Ovary (tissue), 9 donors: Measurements from ENCODE around the gene BMPER. TPM values are rescaled to one million over a fixed set of nuclear protein-coding genes. Genes with fewer than 3 reads are reported as not detected.

ENCODE experiments used
- DNase-seq, 5 donors: peaks; one replicate each; pipeline ENCODE4 v3.0.0-alpha.2; 2019 to 2020
- H3K27ac ChIP-seq, 2 donors: fragments of 200-600 bp; one replicate each; pipeline versions ENCODE4 v1.5.1 to v1.8.0; 2019 to 2022
- H3K27me3 ChIP-seq: fragments of 200-600 bp; one replicate; pipeline ENCODE4 v1.8.0; 2022
- H3K36me3 ChIP-seq: fragments of 200-600 bp; sonication (generic); one replicate; pipeline ENCODE4 v1.5.1; 2019
- H3K4me1 ChIP-seq: one replicate; pipeline ENCODE4 v1.8.1; 2013; ENCODE audit warnings: mild to moderate bottlenecking, moderate library complexity; ENCODE audit not compliant: insufficient read depth
- H3K4me3 ChIP-seq: fragments of 200-600 bp; sonication (generic); one replicate; pipeline ENCODE4 v1.5.1; 2017
- H3K9me3 ChIP-seq, 2 donors: fragments of 200-600 bp in 1 of 2; sonication (generic) in 1 of 2; one replicate each; pipeline versions ENCODE4 v1.5.1 to v1.8.1; 2013 to 2019; ENCODE audit warnings: mild to moderate bottlenecking in 1 of 2, moderate library complexity in 1 of 2
- CTCF ChIP-seq, 3 donors: fragments of 450-650 bp in 2 of 3; fragments of 200-600 bp in 1 of 3; IDR thresholded peaks; one replicate each; pipeline versions ENCODE4 v1.5.1 to v1.8.0; 2016 to 2022; ENCODE audit warnings: antibody characterized with exemption in 3 of 3, mild to moderate bottlenecking in 1 of 3
- EP300 ChIP-seq: sonication (generic); formaldehyde crosslinking; IDR thresholded peaks from one replicate; pipeline ENCODE4 v1.6.1; 2017; ENCODE audit warnings: antibody characterized with exemption
- POLR2A ChIP-seq: fragments of 450-650 bp; IDR thresholded peaks from one replicate; pipeline ENCODE4 v1.6.1; 2017; ENCODE audit warnings: antibody characterized with exemption, mild to moderate bottlenecking, moderate library complexity
- WGBS, 3 donors: extraction: QIAGEN DNeasy Blood & Tissue Kit in 1 of 3; methylation state at CpG; one replicate each; pipeline versions ENCODE4 v1.1.5 to v1.1.7; 2013 to 2017; 5-methylcytosine and 5-hydroxymethylcytosine counted together
- intact Hi-C, 4 donors: fragments of 100-400 bp; cut with DNase I; formaldehyde crosslinking; loops; one replicate each; pipeline versions ENCODE4 v1.11.0 to v1.15.1; 2022 to 2023
- polyA plus RNA-seq, 2 donors: library from polyadenylated mRNA; stranded (reverse); fragments of 200-250 nt in 1 of 2; fragments of 350-450 nt in 1 of 2; fragmentation: Illumina TruSeq in 1 of 2; extraction: RNeasy Lipid Tissue Mini Kit (QIAGEN cat#74804) in 1 of 2; gene quantifications; one replicate each; pipeline ENCODE4 v1.2.3, GENCODE V29; 2013 to 2014
- total RNA-seq, 7 donors: library from RNA; depleted of rRNA in 2 of 7; stranded (reverse); fragments of >200 nt in 2 of 7; fragmentation: NEBNext Ultra II Directional in 3 of 7; extraction: Animal tissue kit (Norgen Biotek cat#: 25700) in 3 of 7; gene quantifications; one replicate each; pipeline versions ENCODE4 v1.1.0 to v1.2.4, GENCODE V29; 2016 to 2023
- donor health status: DM: no; HTN: no; CAD: no; lungs with moderate emphysema.
- donor health status: DM: no; HTN: no; CAD: no.
- donor health status: Bipolar disorder and iron deficiency.
- donor health status: DM: yes; HTN: yes; CAD: no.
- donor health status: DM: no; HTN: no; CAD: no.
- donor health status: DM: yes; HTN: yes; CAD: no.

The BMPER gene
- total and polyA plus RNA-seq, 9 donors: 2.9 to 15.3 (median 5.4) TPM

GRCh38 chr7:33919449-33919848, 14.1 kb downstream of the BMPER start:
- Histone ChIP-seq H3K9me3 (no peaks in the 10 kb centered on the region), H3K4me1 (peaks cover 7% of the 10 kb centered on the region), H3K4me3 (no peak overlapping the region), H3K27ac (no peak overlapping the region), H3K36me3 (no peaks in the 10 kb centered on the region), H3K27me3 (no peaks in the 10 kb centered on the region)
- intact Hi-C loops: no loop called here
- TF ChIP-seq CTCF (IDR thresholded peaks at IDR 0.05) (no peak), POLR2A (no peak), EP300 (no peak)
- DNase-seq: no peak

DNA sequence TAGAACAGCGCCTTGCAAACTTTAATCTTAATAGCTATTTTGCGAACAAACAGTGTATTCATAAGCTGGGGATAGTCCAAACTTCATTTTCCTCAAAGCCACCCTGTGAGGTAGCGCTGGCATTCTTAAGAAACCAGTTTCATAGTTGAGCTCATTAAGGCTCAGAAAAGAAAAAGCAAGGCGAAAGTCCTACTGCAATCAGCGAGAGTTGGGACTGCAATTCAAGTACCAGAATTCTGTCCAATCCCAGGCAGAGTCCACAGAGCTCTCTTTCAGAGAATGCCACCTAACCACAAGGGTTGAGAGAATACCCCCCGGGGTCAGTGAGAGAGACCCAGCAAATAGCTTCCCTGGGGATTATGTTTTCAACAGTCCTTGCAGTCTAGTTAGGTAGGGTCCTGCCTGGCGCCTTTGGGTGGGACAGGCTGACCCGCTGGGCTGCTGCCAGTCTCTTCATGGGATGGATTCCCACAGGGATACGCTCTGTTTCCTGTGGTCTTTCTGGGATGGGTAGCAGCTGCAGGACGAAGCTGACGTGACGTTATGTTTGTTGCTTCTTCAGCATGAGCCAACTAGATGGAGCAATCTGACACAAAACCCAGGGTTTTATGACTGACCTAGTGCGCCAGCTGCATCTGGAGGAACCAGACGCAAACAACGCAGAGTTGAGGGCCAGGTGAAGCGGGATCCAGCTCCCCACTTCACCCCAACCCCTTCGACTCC, 16.0 kb downstream of the BMPER start:
- Histone ChIP-seq H3K27ac (peak overlapping the region in 1 of 2 donors; percentile 39), H3K36me3 (no peaks in the 10 kb centered on the region), H3K4me3 (no peak overlapping the region), H3K27me3 (no peaks in the 10 kb centered on the region), H3K9me3 (no peaks in the 10 kb centered on the region), H3K4me1 (peaks cover 8% of the 10 kb centered on the region)
- intact Hi-C loops: no loop called here
- peak; percentile 48 to 71 (median 51) for DNase-seq
- TF ChIP-seq CTCF (IDR thresholded peaks at IDR 0.05): no peak
- no peak for TF ChIP-seq EP300
- no peak for TF ChIP-seq POLR2A
- WGBS, 3 donors: 55 to 61% (median 56%) methylated on average over 17 of the region's 17 CpGs

DNA sequence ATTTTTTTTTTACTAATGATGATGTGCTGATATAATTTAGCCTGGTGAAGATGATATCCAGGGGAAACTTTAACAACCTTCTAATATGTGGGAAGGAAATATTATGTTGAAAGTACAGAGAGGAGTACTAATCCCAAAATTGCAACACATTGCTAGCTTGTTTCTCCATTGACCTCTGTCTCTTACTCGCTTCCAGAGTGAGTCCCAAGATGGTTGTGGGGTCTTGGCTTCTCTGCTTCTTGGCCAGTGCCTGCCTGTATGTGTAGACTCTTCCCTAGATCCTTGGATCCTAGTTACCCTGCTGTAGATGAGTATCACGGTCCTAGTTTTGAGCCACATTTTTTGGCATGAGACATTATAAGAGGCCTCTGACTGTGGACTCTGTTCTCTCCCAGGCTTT, 17.5 kb downstream of the BMPER start:
- Histone ChIP-seq H3K9me3 (no peaks in the 10 kb centered on the region), H3K27ac (no peak overlapping the region), H3K36me3 (no peaks in the 10 kb centered on the region), H3K4me3 (no peak overlapping the region), H3K27me3 (no peaks in the 10 kb centered on the region), H3K4me1 (peaks cover 9% of the 10 kb centered on the region)
- no peak for DNase-seq
- TF ChIP-seq EP300 (no peak), CTCF (IDR thresholded peaks at IDR 0.05) (no peak), POLR2A (no peak)
- 74 to 94% (median 91%) methylated on average over 2 of the region's 2 CpGs for WGBS, 3 donors
- intact Hi-C loops: no loop called here

- TF ChIP-seq EP300 (no peak), CTCF (IDR thresholded peaks at IDR 0.05) (no peak), POLR2A (no peak)
- Histone ChIP-seq H3K4me1 (peaks cover 9% of the 10 kb centered on the region), H3K36me3 (no peaks in the 10 kb centered on the region), H3K4me3 (no peak overlapping the region), H3K27ac (no peak overlapping the region), H3K27me3 (no peaks in the 10 kb centered on the region), H3K9me3 (no peaks in the 10 kb centered on the region)
- intact Hi-C loops: no loop called here
- DNase-seq: no peak
- WGBS, 3 donors: 93 to 95% (median 94%) methylated on average over 5 of the region's 5 CpGs
These were observed 18.3 kb downstream of the BMPER start for GRCh38 chr7:33923440-33924229.
